ENCODE measurements around the gene TESK1.

TESK1 gene

GRCh38 chr9:35658968-35659220 lies 53.8 kb downstream of the TESK1 start:
- no peak overlapping the region for H3K27ac ChIP-seq (ENCODE audit: low read depth, low read length, severe bottlenecking)
- 0 to 6% methylated on average over 2 of the region's 2 CpGs for WGBS, 2 experiments (ENCODE audit: insufficient coverage in 2 of 2)

GRCh38 chr9:35659340-35659739 lies 54.3 kb downstream of the TESK1 start:
- no peaks in the 10 kb centered on the region for H3K9me3 ChIP-seq (ENCODE audit: control insufficient read depth, low read length)
- no peak overlapping the region for H3K27ac ChIP-seq (ENCODE audit: low read depth, low read length, severe bottlenecking)
- 92 to 100% methylated on average over 3 of the region's 3 CpGs for WGBS, 2 experiments (ENCODE audit: insufficient coverage in 2 of 2)
- H3K36me3 ChIP-seq (ENCODE audit: control insufficient read depth, insufficient read depth, low read length), result peaks cover 23% of the 10 kb centered on the region
- H3K4me3 ChIP-seq (ENCODE audit: extremely low read depth, insufficient read depth, low read length, poor library complexity, severe bottlenecking), result peak overlapping the region; percentile 70
- peaks cover 23% of the 10 kb centered on the region for H3K4me1 ChIP-seq (ENCODE audit: control insufficient read depth, insufficient read depth, low read length, poor library complexity, severe bottlenecking)

More at GRCh38 chr9:35658968-35659220, 53.8 kb downstream of the TESK1 start:
- Histone ChIP-seq H3K36me3 (ENCODE audit: control insufficient read depth, insufficient read depth, low read length) (peaks cover 23% of the 10 kb centered on the region), H3K4me1 (ENCODE audit: control insufficient read depth, insufficient read depth, low read length, poor library complexity, severe bottlenecking) (peaks cover 18% of the 10 kb centered on the region), H3K4me3 (ENCODE audit: extremely low read depth, insufficient read depth, low read length, poor library complexity, severe bottlenecking) (peak overlapping the region; percentile 70), H3K9me3 (ENCODE audit: control insufficient read depth, low read length) (no peaks in the 10 kb centered on the region)
